Lower lobe of right lung (tissue), 2 donors: Measurements from ENCODE around the gene USP33. TPM values are rescaled to one million over a fixed set of nuclear protein-coding genes. Genes with fewer than 3 reads are reported as not detected.
"Not testable (repeated sequence)": the region's sequence is repeated elsewhere in the genome, so short reads cannot be mapped to it uniquely, and the experiment has no call there.

ENCODE experiments used
- ATAC-seq, 2 donors: fragments of 200-7000 bp; cut with Tn5 transposase; one replicate each; pipeline ENCODE4 v1.9.1; 2020 to 2022; ENCODE audit warnings: mild to moderate bottlenecking in 2 of 2, moderate library complexity in 2 of 2
- DNase-seq: peaks from one replicate; pipeline ENCODE4 v3.0.0-alpha.2; 2020
- H3K27ac ChIP-seq: fragments of 200-600 bp; one replicate; pipeline ENCODE4 v1.8.0; 2022
- H3K27me3 ChIP-seq: fragments of 200-600 bp; one replicate; pipeline ENCODE4 v1.8.0; 2022; ENCODE audit warnings: low read depth
- H3K36me3 ChIP-seq: fragments of 200-600 bp; one replicate; pipeline ENCODE4 v1.8.0; 2022; ENCODE audit warnings: mild to moderate bottlenecking
- H3K4me1 ChIP-seq: fragments of 200-600 bp; one replicate; pipeline ENCODE4 v1.8.0; 2022
- H3K4me3 ChIP-seq: fragments of 200-600 bp; one replicate; pipeline ENCODE4 v1.8.0; 2022; ENCODE audit warnings: mild to moderate bottlenecking
- H3K9me3 ChIP-seq: fragments of 200-600 bp; one replicate; pipeline ENCODE4 v1.8.0; 2022
- intact Hi-C: fragments of 100-400 bp; cut with DNase I; formaldehyde crosslinking; loops from one replicate; pipeline ENCODE4 v1.11.0; 2022
- total RNA-seq: library from RNA; stranded (reverse); fragmentation: NEBNext Ultra II Directional; extraction: Animal tissue kit (Norgen Biotek cat#: 25700); gene quantifications from one replicate; pipeline ENCODE4 v1.2.1, GENCODE V29; 2021
- TF ChIP-seq, protein P1 (sequence below): fragments of 200-600 bp; IDR thresholded peaks from one replicate; pipeline ENCODE4 v1.8.0; 2022; ENCODE audit warnings: antibody characterized with exemption, mild to moderate bottlenecking
- donor health status: DM: no; HTN: yes; CAD: no; lungs with severe emphysema.

USP33 gene
- total RNA-seq, 1 donor from 2014 or later, result 68.4 TPM

DNA sequence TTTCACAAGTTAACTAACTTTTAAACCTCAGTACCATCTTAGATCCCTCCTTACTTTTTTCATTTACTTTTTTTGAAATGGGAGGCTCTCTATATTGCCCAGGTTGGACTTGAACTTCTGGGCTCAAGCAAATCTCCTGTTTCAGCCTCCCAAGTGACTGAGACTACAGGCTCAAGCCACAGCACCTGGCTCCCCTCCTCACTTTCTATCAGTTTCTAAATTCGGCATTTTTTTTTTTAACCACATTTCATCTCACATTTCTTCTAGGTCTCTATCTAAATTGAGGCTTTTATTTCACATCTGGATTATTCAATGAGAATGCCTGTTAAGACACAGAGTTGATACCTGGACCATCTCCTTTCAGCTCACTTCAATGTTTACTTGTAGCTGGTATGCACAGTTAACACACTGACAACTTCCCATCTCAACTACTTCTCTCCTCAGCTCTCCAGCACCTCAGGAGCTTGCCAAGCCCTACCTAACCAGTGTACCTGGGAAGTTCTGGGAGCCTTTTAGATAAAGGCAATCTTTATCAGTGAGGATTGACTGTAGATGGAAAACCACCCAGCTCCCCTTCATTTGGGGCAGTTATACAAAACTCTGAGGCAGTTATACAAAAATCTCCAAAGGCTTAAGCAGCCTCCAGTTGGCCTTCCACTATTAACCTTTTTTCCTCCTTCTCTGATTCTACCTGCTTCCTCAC lies 3.4 kb downstream of the USP33 start:
- TF ChIP-seq, protein P1, sequence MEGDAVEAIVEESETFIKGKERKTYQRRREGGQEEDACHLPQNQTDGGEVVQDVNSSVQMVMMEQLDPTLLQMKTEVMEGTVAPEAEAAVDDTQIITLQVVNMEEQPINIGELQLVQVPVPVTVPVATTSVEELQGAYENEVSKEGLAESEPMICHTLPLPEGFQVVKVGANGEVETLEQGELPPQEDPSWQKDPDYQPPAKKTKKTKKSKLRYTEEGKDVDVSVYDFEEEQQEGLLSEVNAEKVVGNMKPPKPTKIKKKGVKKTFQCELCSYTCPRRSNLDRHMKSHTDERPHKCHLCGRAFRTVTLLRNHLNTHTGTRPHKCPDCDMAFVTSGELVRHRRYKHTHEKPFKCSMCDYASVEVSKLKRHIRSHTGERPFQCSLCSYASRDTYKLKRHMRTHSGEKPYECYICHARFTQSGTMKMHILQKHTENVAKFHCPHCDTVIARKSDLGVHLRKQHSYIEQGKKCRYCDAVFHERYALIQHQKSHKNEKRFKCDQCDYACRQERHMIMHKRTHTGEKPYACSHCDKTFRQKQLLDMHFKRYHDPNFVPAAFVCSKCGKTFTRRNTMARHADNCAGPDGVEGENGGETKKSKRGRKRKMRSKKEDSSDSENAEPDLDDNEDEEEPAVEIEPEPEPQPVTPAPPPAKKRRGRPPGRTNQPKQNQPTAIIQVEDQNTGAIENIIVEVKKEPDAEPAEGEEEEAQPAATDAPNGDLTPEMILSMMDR, result no peak
- no peaks in the 10 kb centered on the region for H3K36me3 ChIP-seq
- no peaks in the 10 kb centered on the region for H3K9me3 ChIP-seq
- peaks cover 54% of the 10 kb centered on the region for H3K4me1 ChIP-seq
- no peak overlapping the region for H3K4me3 ChIP-seq
- no peak overlapping the region for H3K27ac ChIP-seq
- no peaks in the 10 kb centered on the region for H3K27me3 ChIP-seq
- ATAC-seq (no peak), DNase-seq (no peak)
- intact Hi-C loops, result no loop called here

DNA sequence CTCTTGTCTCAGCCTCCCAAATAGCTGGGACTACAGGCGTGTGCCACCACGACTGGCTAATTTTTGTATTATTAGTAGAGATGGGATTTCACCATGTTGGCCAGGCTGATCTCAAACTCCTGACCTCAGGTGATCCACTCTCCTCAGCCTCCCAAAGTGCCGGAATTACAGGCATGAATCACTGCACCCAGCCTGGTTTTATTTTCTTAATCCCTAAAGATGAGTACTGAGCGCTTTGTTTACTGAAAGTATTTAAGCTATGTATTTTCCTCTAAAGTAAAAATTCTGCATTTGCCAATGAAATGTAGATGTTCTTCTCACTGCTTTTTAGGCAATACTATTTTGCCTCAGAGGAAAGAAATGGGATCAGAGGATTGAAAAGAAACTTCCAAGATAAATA lies 10.2 kb downstream of the USP33 start:
- intact Hi-C loops, ATAC-seq, H3K27ac ChIP-seq, H3K9me3 ChIP-seq, H3K36me3 ChIP-seq, H3K4me3 ChIP-seq, DNase-seq, H3K27me3 ChIP-seq: not testable (repeated sequence)
- peaks cover 32% of the 10 kb centered on the region for H3K4me1 ChIP-seq

DNA sequence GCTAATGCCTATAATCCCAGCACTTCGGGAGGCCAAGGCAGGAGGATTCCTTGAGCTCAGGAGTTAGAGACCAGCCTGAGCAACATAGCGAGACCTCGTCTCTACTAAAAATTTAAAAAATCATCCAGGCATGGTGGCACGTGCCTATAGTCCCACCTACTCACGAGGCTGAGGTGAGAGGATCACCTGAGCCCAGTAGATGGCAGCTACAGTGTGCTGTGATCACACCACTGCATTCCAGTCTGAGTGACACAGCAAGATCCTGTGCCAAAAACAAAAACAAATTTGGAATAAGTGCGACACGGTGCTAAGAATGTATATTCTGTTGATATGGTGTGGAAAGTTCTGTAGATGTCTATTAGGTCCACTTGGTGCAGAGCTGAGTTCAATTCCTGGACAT lies 15.1 kb downstream of the USP33 start:
- no peaks in the 10 kb centered on the region for H3K27me3 ChIP-seq
- H3K27ac ChIP-seq, result no peak overlapping the region
- H3K4me1 ChIP-seq, result peaks cover 21% of the 10 kb centered on the region
- intact Hi-C loops, result no loop called here
- H3K36me3 ChIP-seq, result peaks cover 10% of the 10 kb centered on the region
- DNase-seq (no peak), ATAC-seq (peak in 1 of 2 donors; percentile 51)
- H3K4me3 ChIP-seq, result no peak overlapping the region
- no peaks in the 10 kb centered on the region for H3K9me3 ChIP-seq
- TF ChIP-seq, protein P1, result no peak

DNA sequence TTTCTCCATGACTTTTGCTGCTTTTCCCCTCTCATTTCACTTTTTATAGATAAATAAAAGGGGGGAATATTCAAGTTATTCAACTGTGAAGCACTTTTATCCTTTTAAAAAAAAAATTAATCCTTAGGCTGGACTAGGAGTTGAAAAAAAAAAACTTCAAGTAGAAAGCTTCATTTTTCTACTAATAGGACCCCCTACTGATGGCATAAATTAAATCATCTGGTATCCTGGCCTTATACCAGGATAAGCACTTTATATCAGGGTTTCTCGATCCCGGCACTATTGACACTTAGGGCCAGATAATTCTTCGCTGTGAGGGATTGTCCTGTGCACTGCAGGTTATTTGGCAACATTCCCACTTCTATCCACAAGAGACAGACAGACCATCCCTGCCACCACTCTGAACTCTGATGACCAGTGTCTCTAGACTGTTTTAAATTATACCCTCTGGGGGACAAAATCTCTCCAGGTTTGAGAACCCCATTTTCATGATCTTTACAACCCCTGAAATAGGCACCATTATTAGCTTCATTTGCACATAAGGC lies 17.6 kb downstream of the USP33 start:
- H3K27ac ChIP-seq, result no peak overlapping the region
- intact Hi-C loops, result no loop called here
- ATAC-seq, result no peak
- no peak overlapping the region for H3K4me3 ChIP-seq
- no peaks in the 10 kb centered on the region for H3K27me3 ChIP-seq
- no peaks in the 10 kb centered on the region for H3K9me3 ChIP-seq
- TF ChIP-seq, protein P1, result no peak
- H3K36me3 ChIP-seq, result peaks cover 34% of the 10 kb centered on the region
- H3K4me1 ChIP-seq, result no peaks in the 10 kb centered on the region
- no peak for DNase-seq

DNA sequence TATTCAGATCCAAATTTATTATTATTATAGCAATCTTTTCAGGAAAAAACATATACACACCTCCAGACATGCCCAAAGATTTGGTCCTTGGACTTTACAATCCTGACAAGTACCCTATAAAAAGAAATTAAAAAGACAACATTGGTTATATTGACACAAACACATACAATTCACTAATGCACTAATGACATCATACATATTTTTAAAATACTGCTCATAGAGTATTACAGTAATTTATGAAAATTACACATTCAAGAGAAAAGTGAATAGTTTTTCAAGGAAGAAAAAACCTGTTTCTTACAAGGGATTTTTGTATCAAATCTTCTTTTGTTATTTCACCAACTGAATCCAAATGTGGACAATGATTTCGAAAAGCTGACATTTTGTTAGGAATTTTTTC lies 18.3 kb downstream of the USP33 start:
- no peaks in the 10 kb centered on the region for H3K9me3 ChIP-seq
- H3K36me3 ChIP-seq, result peaks cover 41% of the 10 kb centered on the region
- H3K4me3 ChIP-seq, result no peak overlapping the region
- DNase-seq (no peak), ATAC-seq (no peak)
- H3K27ac ChIP-seq, result no peak overlapping the region
- H3K27me3 ChIP-seq, result no peaks in the 10 kb centered on the region
- no peaks in the 10 kb centered on the region for H3K4me1 ChIP-seq
- intact Hi-C loops, result no loop called here
- TF ChIP-seq, protein P1, result no peak

DNA sequence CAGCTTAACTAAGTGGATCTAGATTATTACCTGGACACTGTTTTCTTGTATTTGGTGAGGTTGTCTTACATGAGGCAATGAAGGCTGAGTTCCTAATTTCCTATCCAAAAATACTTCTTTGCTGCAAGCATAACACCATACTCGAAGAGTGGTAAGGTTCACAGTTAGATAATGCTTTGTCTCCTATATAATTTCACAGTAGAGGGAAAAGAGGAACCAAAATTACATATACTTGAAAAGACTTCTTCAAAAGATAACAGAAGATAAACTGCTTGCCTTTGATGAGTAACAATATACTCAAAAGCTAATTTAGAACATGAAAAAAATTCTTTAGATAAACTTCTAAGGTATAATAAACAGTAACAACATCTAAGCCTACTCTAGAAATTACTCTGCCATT lies 20.4 kb downstream of the USP33 start:
- Histone ChIP-seq H3K36me3 (peaks cover 61% of the 10 kb centered on the region), H3K4me3 (no peak overlapping the region), H3K27me3 (no peaks in the 10 kb centered on the region), H3K4me1 (no peaks in the 10 kb centered on the region), H3K9me3 (no peaks in the 10 kb centered on the region), H3K27ac (no peak overlapping the region)
- intact Hi-C loops, result no loop called here
- TF ChIP-seq, protein P1, result no peak
- no peak for ATAC-seq
- DNase-seq, result no peak
